Measurements from ENCODE around the gene SLC1A3. TPM values are rescaled to one million over a fixed set of nuclear protein-coding genes. Genes with fewer than 3 reads are reported as not detected.

Gene SLC1A3
- total RNA-seq, 1 experiment from 2014 or later, result 6.0 TPM

- Mint-ChIP-seq H3K27ac (ENCODE audit: unreplicated experiment) (no peak overlapping the region), H3K4me3 (ENCODE audit: low read depth, unreplicated experiment) (no peak overlapping the region), H3K4me1 (ENCODE audit: low read depth, unreplicated experiment) (no peaks in the 10 kb centered on the region), H3K36me3 (ENCODE audit: insufficient read depth, unreplicated experiment) (no peaks in the 10 kb centered on the region), H3K9me3 (ENCODE audit: low read depth, unreplicated experiment) (no peaks in the 10 kb centered on the region), H3K27me3 (ENCODE audit: unreplicated experiment) (peaks cover 58% of the 10 kb centered on the region)
- no TSS peak for BruUV-seq (replicated peaks)
- intact Hi-C loops (cut with micrococcal nuclease; ENCODE audit: unreplicated experiment), result no loop called here
- CTCF ChIA-PET, result interaction anchor here (0.6 kb wide), 1 partner anchor 398 kb away, joined by 3 read pairs; no protein-coding TSS in a partner anchor
- no peak for DNase-seq
- TF ChIP-seq, protein P1, sequence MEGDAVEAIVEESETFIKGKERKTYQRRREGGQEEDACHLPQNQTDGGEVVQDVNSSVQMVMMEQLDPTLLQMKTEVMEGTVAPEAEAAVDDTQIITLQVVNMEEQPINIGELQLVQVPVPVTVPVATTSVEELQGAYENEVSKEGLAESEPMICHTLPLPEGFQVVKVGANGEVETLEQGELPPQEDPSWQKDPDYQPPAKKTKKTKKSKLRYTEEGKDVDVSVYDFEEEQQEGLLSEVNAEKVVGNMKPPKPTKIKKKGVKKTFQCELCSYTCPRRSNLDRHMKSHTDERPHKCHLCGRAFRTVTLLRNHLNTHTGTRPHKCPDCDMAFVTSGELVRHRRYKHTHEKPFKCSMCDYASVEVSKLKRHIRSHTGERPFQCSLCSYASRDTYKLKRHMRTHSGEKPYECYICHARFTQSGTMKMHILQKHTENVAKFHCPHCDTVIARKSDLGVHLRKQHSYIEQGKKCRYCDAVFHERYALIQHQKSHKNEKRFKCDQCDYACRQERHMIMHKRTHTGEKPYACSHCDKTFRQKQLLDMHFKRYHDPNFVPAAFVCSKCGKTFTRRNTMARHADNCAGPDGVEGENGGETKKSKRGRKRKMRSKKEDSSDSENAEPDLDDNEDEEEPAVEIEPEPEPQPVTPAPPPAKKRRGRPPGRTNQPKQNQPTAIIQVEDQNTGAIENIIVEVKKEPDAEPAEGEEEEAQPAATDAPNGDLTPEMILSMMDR (IDR thresholded peaks at IDR 0.05; ENCODE audit: unreplicated experiment), result no peak
Measured at GRCh38 chr5:36635721-36636390, 29.4 kb downstream of the SLC1A3 start.

- H3K4me1 Mint-ChIP-seq (ENCODE audit: low read depth, unreplicated experiment), result no peaks in the 10 kb centered on the region
- TF ChIP-seq, protein P1 (IDR thresholded peaks at IDR 0.05; ENCODE audit: unreplicated experiment), result no peak
- no TSS peak for BruUV-seq (replicated peaks)
- H3K27ac Mint-ChIP-seq (ENCODE audit: unreplicated experiment), result no peak overlapping the region
- no peaks in the 10 kb centered on the region for H3K36me3 Mint-ChIP-seq (ENCODE audit: insufficient read depth, unreplicated experiment)
- H3K9me3 Mint-ChIP-seq (ENCODE audit: low read depth, unreplicated experiment), result no peaks in the 10 kb centered on the region
- H3K27me3 Mint-ChIP-seq (ENCODE audit: unreplicated experiment), result peaks cover 55% of the 10 kb centered on the region
- H3K4me3 Mint-ChIP-seq (ENCODE audit: low read depth, unreplicated experiment), result no peak overlapping the region
- CTCF ChIA-PET, result no interaction called here
- DNase-seq, result no peak
- intact Hi-C loops (cut with micrococcal nuclease; ENCODE audit: unreplicated experiment), result no loop called here
Measured at GRCh38 chr5:36637101-36637500, 30.7 kb downstream of the SLC1A3 start.

GRCh38 chr5:36637516-36637915, 31.1 kb downstream of the SLC1A3 start:
- Mint-ChIP-seq H3K9me3 (ENCODE audit: low read depth, unreplicated experiment) (no peaks in the 10 kb centered on the region), H3K4me1 (ENCODE audit: low read depth, unreplicated experiment) (no peaks in the 10 kb centered on the region), H3K27me3 (ENCODE audit: unreplicated experiment) (peaks cover 51% of the 10 kb centered on the region), H3K36me3 (ENCODE audit: insufficient read depth, unreplicated experiment) (no peaks in the 10 kb centered on the region), H3K4me3 (ENCODE audit: low read depth, unreplicated experiment) (no peak overlapping the region), H3K27ac (ENCODE audit: unreplicated experiment) (no peak overlapping the region)
- no peak for DNase-seq
- TF ChIP-seq, protein P1 (IDR thresholded peaks at IDR 0.05; ENCODE audit: unreplicated experiment), result no peak
- intact Hi-C loops (cut with micrococcal nuclease; ENCODE audit: unreplicated experiment), result no loop called here
- CTCF ChIA-PET, result interaction anchor here (0.6 kb wide), 2 partner anchors 170 to 420 kb away, joined by 3 to 6 read pairs; no protein-coding TSS in a partner anchor
- BruUV-seq (replicated peaks), result no TSS peak

- TF ChIP-seq, protein P1 (IDR thresholded peaks at IDR 0.05; ENCODE audit: unreplicated experiment), result no peak
- no peaks in the 10 kb centered on the region for H3K9me3 Mint-ChIP-seq (ENCODE audit: low read depth, unreplicated experiment)
- BruUV-seq (replicated peaks), result no TSS peak
- H3K27me3 Mint-ChIP-seq (ENCODE audit: unreplicated experiment), result peaks cover 46% of the 10 kb centered on the region
- CTCF ChIA-PET, result interaction anchor here (0.6 kb wide), 2 partner anchors 171 to 421 kb away, joined by 3 to 6 read pairs; no protein-coding TSS in a partner anchor
- H3K27ac Mint-ChIP-seq (ENCODE audit: unreplicated experiment), result no peak overlapping the region
- H3K36me3 Mint-ChIP-seq (ENCODE audit: insufficient read depth, unreplicated experiment), result no peaks in the 10 kb centered on the region
- H3K4me1 Mint-ChIP-seq (ENCODE audit: low read depth, unreplicated experiment), result no peaks in the 10 kb centered on the region
- H3K4me3 Mint-ChIP-seq (ENCODE audit: low read depth, unreplicated experiment), result no peak overlapping the region
- DNase-seq, result no peak
- intact Hi-C loops (cut with micrococcal nuclease; ENCODE audit: unreplicated experiment), result no loop called here
Measured at GRCh38 chr5:36638056-36638455, 31.6 kb downstream of the SLC1A3 start.
